Fibroblast of peridontal ligament (primary cell): ENCODE measurements around the gene RYR2.
"Not testable (repeated sequence)": the region's sequence is repeated elsewhere in the genome, so short reads cannot be mapped to it uniquely, and the experiment has no call there.

Source experiments
- DNase-seq: peaks from one replicate; pipeline ENCODE4 v3.0.0-alpha.2; 2010; ENCODE audit errors: extremely low read depth

RYR2 gene

DNA sequence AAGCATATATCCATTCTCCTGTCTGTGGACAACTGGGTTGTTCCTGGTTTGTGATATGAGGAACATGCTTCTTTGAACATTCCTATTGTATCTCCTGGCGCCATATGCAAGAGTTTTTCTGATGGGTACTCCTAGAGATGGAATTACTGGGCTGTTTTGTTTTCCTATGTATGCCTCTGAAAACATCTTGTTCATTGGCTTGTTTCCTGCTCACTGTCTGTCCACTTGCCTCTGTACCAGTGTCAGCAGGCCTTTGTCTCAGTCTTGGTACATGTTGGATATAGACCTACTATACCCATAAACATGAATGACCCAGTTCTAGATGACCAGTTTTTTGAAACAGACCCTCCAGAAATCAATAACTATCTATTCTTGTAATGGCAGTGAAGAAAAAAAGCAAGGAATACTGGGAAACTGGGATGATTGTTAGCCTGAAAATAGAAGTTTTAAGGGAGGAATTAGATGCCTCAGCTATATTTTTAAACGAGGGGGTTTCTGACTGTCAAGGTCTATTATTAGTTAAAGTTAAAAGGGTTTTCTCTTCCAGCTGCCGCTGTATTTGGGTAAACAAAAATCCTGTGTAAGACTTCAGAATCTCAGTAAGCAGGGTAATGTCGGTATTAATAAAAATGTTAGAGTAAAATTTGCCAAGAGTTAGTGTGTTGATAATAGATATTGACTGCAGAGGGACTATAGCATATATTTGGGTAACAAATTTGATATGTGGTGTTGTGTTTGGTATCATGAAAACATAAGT, 103.6 kb downstream of the RYR2 start:
- DNase-seq: no peak

DNA sequence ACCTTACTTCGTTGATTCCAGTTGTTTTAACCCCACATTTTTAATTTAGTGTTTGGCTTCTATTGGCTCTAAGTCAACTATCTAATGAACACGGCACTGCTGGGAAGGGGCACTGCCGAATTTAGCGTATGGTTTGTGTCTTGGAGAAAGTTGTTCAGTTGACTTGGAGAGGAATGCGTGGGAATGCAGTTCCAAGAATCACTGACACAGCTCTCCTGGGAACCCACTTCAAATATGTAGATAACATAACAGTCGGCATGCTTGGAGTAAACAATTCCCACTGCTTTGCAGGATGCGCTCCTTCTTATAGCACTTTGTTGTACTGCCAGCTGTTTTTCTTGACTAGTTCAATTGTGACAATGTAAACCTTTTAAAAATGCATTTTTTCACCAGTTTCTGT, 104.3 kb downstream of the RYR2 start:
- DNase-seq: no peak

DNA sequence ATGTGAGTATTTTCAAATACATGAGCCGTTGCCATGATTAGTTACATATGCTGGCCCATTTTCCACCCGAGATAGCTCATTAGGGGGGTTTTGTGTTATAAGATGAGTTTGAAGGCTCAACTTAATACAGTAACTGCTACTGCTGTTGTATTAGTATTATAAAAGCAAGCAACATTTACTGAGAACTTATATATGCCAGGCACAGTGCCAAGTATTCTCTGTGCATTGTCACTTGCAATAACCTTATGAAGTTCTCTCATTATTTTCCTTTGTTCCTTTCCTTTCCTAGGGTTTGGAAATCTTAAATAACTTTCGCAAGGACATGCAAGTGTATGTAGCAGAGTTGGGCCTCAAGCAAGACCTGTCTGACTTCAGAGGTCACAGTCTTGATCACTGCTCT, 107.9 kb downstream of the RYR2 start:
- DNase-seq: no peak

GRCh38 chr1:237151979-237152378, 110.0 kb downstream of the RYR2 start:
- not testable (repeated sequence) for DNase-seq

GRCh38 chr1:237152506-237153335, 110.7 kb downstream of the RYR2 start:
- no peak for DNase-seq

DNA sequence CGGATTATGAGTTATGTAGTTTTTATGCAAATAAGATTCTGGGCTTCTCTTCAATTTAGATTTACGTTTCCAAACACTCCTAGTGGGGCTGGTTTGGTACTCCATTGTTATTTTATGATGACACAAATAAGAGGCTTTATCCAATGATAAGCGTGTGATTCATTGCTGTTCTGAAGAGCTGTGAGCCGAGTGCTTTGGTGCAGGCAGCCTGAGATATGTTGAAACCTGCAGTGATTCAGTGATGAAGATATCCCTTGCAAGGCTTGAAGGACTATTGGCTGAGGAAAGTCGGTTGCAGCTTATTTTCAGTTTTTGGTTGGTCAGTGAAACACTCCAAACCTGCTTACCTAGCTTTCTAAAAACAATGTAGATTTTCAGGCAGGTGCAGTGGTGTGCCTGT, 112.2 kb downstream of the RYR2 start:
- no peak for DNase-seq

DNA sequence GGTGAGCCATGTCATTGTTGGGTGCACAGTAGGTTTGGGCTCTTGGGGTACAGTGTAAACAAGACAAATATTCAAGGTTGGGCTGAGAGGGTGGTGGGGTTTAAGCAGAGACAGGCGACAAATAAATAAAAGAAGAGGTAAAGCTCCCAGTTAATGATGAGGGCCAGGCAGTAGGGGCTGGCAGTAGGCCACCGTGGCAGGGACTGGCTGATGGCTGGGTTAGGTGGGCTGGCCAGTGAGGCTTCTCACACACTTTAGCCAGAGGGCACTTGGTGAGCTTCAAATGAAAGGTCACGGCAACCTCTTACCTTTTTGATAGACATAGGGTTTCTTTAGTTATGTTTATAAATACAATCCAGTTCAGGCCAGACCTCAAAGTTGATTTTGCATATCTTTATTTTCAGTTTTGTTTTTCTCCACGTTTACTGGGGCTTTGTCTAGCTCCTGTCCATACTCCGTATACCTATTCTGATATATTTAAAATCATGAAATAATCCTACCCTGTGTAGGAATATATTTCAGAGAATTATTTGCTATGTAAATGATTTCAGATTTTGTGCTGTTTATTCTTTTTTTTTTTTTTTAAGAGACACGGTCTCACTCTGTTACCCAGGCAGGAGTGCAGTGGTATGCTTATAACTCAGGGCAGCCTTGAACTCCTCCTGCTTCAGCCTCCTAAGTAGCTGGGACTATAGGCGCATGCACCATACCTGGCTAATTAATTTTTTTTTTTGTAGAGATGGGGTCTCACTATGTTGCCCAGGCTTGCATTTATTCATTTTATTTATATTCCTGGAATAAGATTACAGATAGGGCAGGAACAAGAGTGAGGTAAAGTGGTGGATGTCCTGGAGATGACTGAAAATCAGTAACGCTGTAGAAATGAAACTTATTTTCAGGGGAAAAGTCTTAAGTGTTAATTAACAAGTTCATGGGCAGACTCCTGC, 122.7 kb downstream of the RYR2 start:
- DNase-seq: no peak

GRCh38 chr1:237166086-237166485, 124.1 kb downstream of the RYR2 start:
- no peak for DNase-seq

DNA sequence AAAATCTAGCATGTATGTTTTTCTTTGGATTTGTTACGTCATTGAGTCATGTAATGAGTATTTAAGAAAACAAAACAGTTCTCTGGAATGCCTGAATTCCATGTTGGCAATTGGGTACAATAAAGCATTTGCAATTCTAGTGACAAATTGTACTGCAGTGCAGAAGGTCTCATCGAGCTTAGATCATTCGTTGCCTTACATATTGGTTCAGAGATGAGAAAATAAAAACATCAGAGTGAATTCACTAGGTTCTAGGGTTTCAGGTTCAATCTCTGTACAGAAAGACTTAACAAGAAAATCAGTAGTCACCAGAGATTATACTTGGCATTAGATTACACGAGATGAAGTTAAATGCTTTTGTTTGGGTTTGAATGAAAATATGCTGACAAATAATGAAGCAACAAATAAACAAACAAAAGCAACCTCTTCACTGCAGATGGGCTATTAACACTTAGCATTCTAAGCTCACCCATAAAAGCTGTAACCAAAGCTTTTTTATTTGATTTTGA, 124.7 kb downstream of the RYR2 start:
- DNase-seq: no peak

- no peak for DNase-seq
Observed at GRCh38 chr1:237170149-237170548, 128.2 kb downstream of the RYR2 start.

- DNase-seq: no peak
Observed at GRCh38 chr1:237171454-237172117, 129.6 kb downstream of the RYR2 start.

- DNase-seq: no peak
Observed at GRCh38 chr1:237172118-237172485, 130.1 kb downstream of the RYR2 start.

DNA sequence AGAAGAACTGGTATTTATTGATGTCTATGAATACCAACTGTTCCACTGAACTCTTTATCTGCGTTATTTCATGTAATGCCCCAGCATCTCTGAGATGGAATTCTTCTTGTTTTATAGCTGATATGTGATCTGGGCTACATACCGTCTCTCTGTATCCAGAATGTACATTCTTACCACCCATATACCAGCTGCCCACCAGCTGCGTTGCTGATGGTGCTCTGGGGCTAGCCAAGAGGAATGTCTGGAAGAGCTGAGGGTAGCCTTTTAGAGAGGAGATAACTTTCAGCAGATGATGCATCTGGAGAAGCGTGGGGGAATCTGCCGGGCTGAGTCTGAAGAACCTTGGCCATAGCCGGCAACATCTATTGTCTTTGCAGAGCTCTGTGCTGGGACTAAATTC, 137.5 kb downstream of the RYR2 start:
- no peak for DNase-seq

DNA sequence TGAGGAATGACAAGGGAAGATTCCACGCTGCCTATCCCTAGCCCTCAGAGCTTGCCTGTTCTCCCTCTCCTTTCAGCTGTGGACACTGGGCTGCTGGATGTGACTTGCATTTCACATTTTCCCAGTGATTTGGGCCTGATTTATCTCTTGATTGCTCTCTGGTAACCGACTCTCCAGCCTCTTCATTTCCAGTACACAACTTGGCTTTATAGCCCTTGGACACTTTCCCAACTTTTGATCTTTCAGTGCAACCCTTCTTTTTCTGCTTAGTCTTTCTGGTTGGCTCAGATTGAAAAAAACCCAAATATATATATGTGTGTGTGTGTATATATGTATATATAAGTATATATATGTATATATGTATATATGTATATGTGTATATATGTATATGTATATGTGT, 138.3 kb downstream of the RYR2 start:
- no peak for DNase-seq

DNA sequence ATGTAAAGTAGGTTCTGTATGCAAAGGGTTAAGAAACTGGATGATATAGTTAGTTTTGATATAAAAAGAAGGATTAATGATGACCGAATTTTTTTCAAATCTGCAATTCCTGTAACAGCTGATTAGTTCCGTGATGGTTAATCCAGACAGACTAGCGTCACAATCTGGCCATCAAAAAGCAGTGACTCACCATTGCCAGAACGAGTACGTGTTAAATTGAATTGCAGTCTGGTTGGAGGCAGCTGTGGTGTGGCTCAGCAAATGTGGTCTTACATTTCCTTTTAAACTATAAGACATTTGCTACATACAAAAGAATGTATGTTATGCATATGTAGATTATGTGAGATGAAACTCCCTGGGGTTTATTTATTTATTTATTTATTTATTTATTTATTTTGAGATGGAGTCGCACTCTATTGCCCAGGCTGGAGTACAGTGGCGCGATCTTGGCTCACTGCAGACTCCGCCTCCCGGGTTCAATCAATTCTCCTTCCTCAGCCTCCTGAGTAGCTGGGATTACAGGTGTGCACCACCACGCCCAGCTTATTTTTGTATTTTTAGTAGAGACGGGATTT, 139.8 kb downstream of the RYR2 start:
- DNase-seq: no peak

- no peak for DNase-seq
Observed at GRCh38 chr1:237183963-237184540, 142.1 kb downstream of the RYR2 start.

- no peak for DNase-seq
Observed at GRCh38 chr1:237186675-237187074, 144.7 kb downstream of the RYR2 start.

DNA sequence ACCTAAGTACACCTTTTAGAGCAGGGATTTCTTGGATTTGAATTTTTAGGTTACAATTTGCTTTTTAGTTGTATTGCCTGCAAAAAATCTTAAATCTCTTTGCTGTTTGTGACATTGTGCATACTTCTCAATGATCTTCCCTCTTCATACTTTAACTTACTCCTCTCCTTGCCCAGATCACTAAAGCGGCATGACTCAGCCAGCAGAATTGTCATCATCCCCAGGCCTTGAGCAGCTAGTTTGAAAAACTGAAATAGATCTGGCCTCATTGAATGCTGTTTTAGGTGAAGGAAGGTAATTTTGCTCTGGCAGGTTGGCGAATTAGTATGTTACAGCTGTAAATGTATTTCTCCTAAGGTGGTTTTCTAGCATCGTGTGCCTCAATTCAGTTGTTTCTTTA, 145.9 kb downstream of the RYR2 start:
- DNase-seq: no peak

DNA sequence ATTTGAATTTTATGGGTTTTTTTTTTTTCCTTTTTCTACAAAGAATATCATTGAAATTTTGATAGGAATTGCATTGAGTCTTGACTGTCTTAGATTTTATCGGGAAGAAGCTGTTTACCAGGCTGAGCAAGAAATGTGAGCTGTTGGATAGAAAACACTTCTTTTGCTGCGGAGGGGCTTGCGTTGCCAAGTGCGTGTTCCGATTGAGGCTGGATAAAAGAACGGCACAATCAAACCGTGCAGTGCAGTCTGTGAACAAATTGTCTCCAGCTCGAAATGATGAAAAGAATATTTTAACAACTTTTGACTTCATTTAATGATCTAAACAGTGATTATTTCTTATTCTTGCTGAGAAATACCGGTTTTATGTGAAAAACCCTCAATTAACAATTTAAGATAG, 149.4 kb downstream of the RYR2 start:
- DNase-seq: no peak
